H9 (cell line): ENCODE measurements around the gene CHCHD6. TPM values are rescaled to one million over a fixed set of nuclear protein-coding genes. Genes with fewer than 3 reads are reported as not detected.

Experiments
- DNase-seq: peaks from one replicate; pipeline ENCODE4 v3.0.0-alpha.2; 2017
- H2AFZ ChIP-seq: one replicate; pipeline ENCODE4 v1.6.1; 2013; ENCODE audit warnings: mild to moderate bottlenecking, low read length, control low read depth, moderate library complexity
- H2AK5ac ChIP-seq: 2 replicates; pipeline ENCODE4 v1.6.1; 2013; ENCODE audit warnings: low read length, control low read depth, mixed read lengths; ENCODE audit not compliant: insufficient read length
- H2BK120ac ChIP-seq: one replicate; pipeline ENCODE4 v1.6.1; 2013; ENCODE audit warnings: low read depth, mild to moderate bottlenecking, low read length, control low read depth, inconsistent platforms; ENCODE audit not compliant: poor library complexity, severe bottlenecking
- H2BK12ac ChIP-seq: 2 replicates; pipeline ENCODE4 v1.6.1; 2013; ENCODE audit warnings: low read length, control low read depth, mixed read lengths, low read depth; ENCODE audit not compliant: insufficient read length
- H2BK15ac ChIP-seq: 2 replicates; pipeline ENCODE4 v1.6.1; 2013; ENCODE audit warnings: low read depth, low read length, control low read depth
- H2BK20ac ChIP-seq: one replicate; pipeline ENCODE4 v1.6.1; 2013; ENCODE audit warnings: low read depth, mild to moderate bottlenecking, low read length, control low read depth, inconsistent platforms; ENCODE audit not compliant: poor library complexity, severe bottlenecking
- H2BK5ac ChIP-seq: 2 replicates; pipeline ENCODE4 v1.6.1; 2013; ENCODE audit warnings: low read length, control low read depth, mixed read lengths; ENCODE audit not compliant: insufficient read length
- H3K14ac ChIP-seq: 2 replicates; pipeline ENCODE4 v1.6.1; 2013; ENCODE audit warnings: low read length, control low read depth; ENCODE audit not compliant: insufficient read depth
- H3K18ac ChIP-seq: 2 replicates; pipeline ENCODE4 v1.6.1; 2013; ENCODE audit warnings: low read depth, mild to moderate bottlenecking, mixed read lengths, low read length, control low read depth; ENCODE audit not compliant: insufficient read length
- H3K23ac ChIP-seq: 2 replicates; pipeline ENCODE4 v1.6.1; 2013; ENCODE audit warnings: low read length, control low read depth, mixed read lengths, low read depth; ENCODE audit not compliant: insufficient read length
- H3K23me2 ChIP-seq: 2 replicates; pipeline ENCODE4 v1.6.1; 2013; ENCODE audit warnings: low read depth, mild to moderate bottlenecking, mixed read lengths, low read length, control low read depth; ENCODE audit not compliant: insufficient read length, poor library complexity, severe bottlenecking
- H3K27ac ChIP-seq: 2 replicates; pipeline ENCODE4 v1.5.1; 2013; ENCODE audit warnings: low read length, control low read depth, mixed read lengths, low read depth; ENCODE audit not compliant: insufficient read length
- H3K27me3 ChIP-seq: 2 replicates; pipeline ENCODE4 v1.6.1; 2013; ENCODE audit warnings: low read length, control low read depth, inconsistent platforms; ENCODE audit not compliant: insufficient read depth
- H3K4ac ChIP-seq: 2 replicates; pipeline ENCODE4 v1.6.1; 2013; ENCODE audit warnings: low read depth, mild to moderate bottlenecking, control low read depth, inconsistent platforms, low read length, moderate library complexity
- H3K4me1 ChIP-seq: 2 replicates; pipeline ENCODE4 v1.6.1; 2013; ENCODE audit warnings: low read length, control low read depth, inconsistent platforms; ENCODE audit not compliant: insufficient read depth
- H3K4me2 ChIP-seq: 2 replicates; pipeline ENCODE4 v1.6.1; 2013; ENCODE audit warnings: low read length, control low read depth, mixed read lengths; ENCODE audit not compliant: insufficient read length, insufficient read depth
- H3K56ac ChIP-seq: 2 replicates; pipeline ENCODE4 v1.6.1; 2013; ENCODE audit warnings: low read depth, mild to moderate bottlenecking, mixed read lengths, low read length, control low read depth; ENCODE audit not compliant: insufficient read length
- H3K79me1 ChIP-seq: 2 replicates; pipeline ENCODE4 v1.6.1; 2013; ENCODE audit warnings: low read depth, mild to moderate bottlenecking, moderate library complexity, low read length, control low read depth, inconsistent platforms; ENCODE audit not compliant: insufficient read depth, poor library complexity, severe bottlenecking
- H3K79me2 ChIP-seq: 2 replicates; pipeline ENCODE4 v1.6.1; 2013; ENCODE audit warnings: low read length, control low read depth, inconsistent platforms; ENCODE audit not compliant: insufficient read depth
- H3K9ac ChIP-seq: 2 replicates; pipeline ENCODE4 v1.6.1; 2013; ENCODE audit warnings: low read length, control low read depth, mixed read lengths; ENCODE audit not compliant: insufficient read length; ENCODE audit errors: extremely low read depth
- H3K9me3 ChIP-seq: one replicate; pipeline ENCODE4 v1.6.1; 2013; ENCODE audit warnings: low read depth, low read length, inconsistent platforms; ENCODE audit not compliant: control insufficient read depth
- H3T11ph ChIP-seq: one replicate; pipeline ENCODE4 v1.6.1; 2013; ENCODE audit warnings: mild to moderate bottlenecking, low read length, control low read depth, inconsistent platforms
- H4K20me1 ChIP-seq: one replicate; pipeline ENCODE4 v1.6.1; 2013; ENCODE audit not compliant: control insufficient read depth, insufficient read length, insufficient read depth
- H4K5ac ChIP-seq: 2 replicates; pipeline ENCODE4 v1.6.1; 2013; ENCODE audit warnings: low read depth, mild to moderate bottlenecking, mixed read lengths, low read length, control low read depth; ENCODE audit not compliant: insufficient read length
- H4K8ac ChIP-seq: replicated peaks from 2 replicates; pipeline ENCODE4 v1.6.1; 2013; ENCODE audit warnings: low read length, control low read depth, mixed read lengths, low read depth; ENCODE audit not compliant: insufficient read length
- H4K91ac ChIP-seq: 2 replicates; pipeline ENCODE4 v1.6.1; 2013; ENCODE audit warnings: low read depth, mild to moderate bottlenecking, moderate library complexity, mixed read lengths, low read length, control low read depth; ENCODE audit not compliant: insufficient read length
- H3K27ac Mint-ChIP-seq, 3 experiments: 2 replicates in 2 of 3; 3 replicates in 1 of 3; pipeline ENCODE4 v1.8.0; 2020 to 2021; ENCODE audit warnings: mixed read lengths in 3 of 3, mild to moderate bottlenecking in 1 of 3, moderate library complexity in 1 of 3
- H3K27me3 Mint-ChIP-seq: 2 replicates; pipeline ENCODE4 v1.8.0; 2021; ENCODE audit warnings: low read depth, mild to moderate bottlenecking, moderate library complexity, mixed read lengths
- H3K36me3 Mint-ChIP-seq, 3 experiments: 2 replicates in 2 of 3; 3 replicates in 1 of 3; pipeline ENCODE4 v1.8.0; 2020 to 2021; ENCODE audit warnings: low read depth in 3 of 3, mixed read lengths in 3 of 3; ENCODE audit not compliant: insufficient read depth in 1 of 3
- H3K4me1 Mint-ChIP-seq, 2 experiments: 2 replicates each; pipeline ENCODE4 v1.8.0; 2020; ENCODE audit warnings: mixed read lengths in 2 of 2
- H3K4me3 Mint-ChIP-seq, 2 experiments: 2 replicates in 1 of 2; 3 replicates in 1 of 2; pipeline ENCODE4 v1.8.0; 2020 to 2021; ENCODE audit warnings: mild to moderate bottlenecking in 2 of 2, mixed read lengths in 2 of 2, moderate library complexity in 1 of 2
- H3K9me3 Mint-ChIP-seq, 2 experiments: 2 replicates in 1 of 2; 3 replicates in 1 of 2; pipeline ENCODE4 v1.8.0; 2020; ENCODE audit warnings: mild to moderate bottlenecking in 2 of 2, mixed read lengths in 2 of 2, moderate library complexity in 1 of 2
- CTCF ChIP-seq: fragments of 200-600 bp; sonication (generic); conservative IDR thresholded peaks from 3 replicates; pipeline ENCODE4 v1.8.0; 2021; ENCODE audit warnings: antibody characterized with exemption, mild to moderate bottlenecking
- total RNA-seq: library from RNA; stranded (reverse); gene quantifications from 2 replicates; pipeline ENCODE4 v1.2.1, GENCODE V29; 2021

Gene CHCHD6
- total RNA-seq, 1 experiment from 2014 or later: 34.2 TPM

- no peak overlapping the region for H2AK5ac ChIP-seq
- Mint-ChIP-seq H3K4me1 (peaks cover 5 to 9% of the 10 kb centered on the region in 2 experiments; a peak in 3 of 4 replicates), H3K27me3 (no peaks in the 10 kb centered on the region), H3K4me3 (no peak overlapping the region), H3K9me3 (0 out of 5 replicates have a peak, but pooled peaks cover 0 to 3% of the 10 kb centered on the region in 2 experiments), H3K36me3 (peaks cover 0 to 12% (median 9%) of the 10 kb centered on the region in 3 experiments; a peak in 5 of 7 replicates), H3K27ac (no peak overlapping the region)
- no peak overlapping the region for H3K4me2 ChIP-seq
- no peaks in the 10 kb centered on the region for H3K9me3 ChIP-seq
- H2BK5ac ChIP-seq: no peak overlapping the region
- no peak overlapping the region for H2BK120ac ChIP-seq
- no peak overlapping the region for H3K4ac ChIP-seq
- H2AFZ ChIP-seq: no peak overlapping the region
- TF ChIP-seq CTCF: no peak
- H3K14ac ChIP-seq: no peak overlapping the region
- no peaks in the 10 kb centered on the region for H4K20me1 ChIP-seq
- H3K23me2 ChIP-seq: no peaks in the 10 kb centered on the region
- H2BK20ac ChIP-seq: no peak overlapping the region
- H3K4me1 ChIP-seq: peaks cover 2% of the 10 kb centered on the region; the same call in 1 of the 2 replicates
- no peak overlapping the region for H4K8ac ChIP-seq
- H4K91ac ChIP-seq: no peak overlapping the region
- H3K23ac ChIP-seq: no peak overlapping the region
- no peak overlapping the region for H2BK15ac ChIP-seq
- no peaks in the 10 kb centered on the region for H3K27me3 ChIP-seq
- H3T11ph ChIP-seq: no peak overlapping the region
- no peaks in the 10 kb centered on the region for H3K79me1 ChIP-seq
- H3K18ac ChIP-seq: no peak overlapping the region
- no peaks in the 10 kb centered on the region for H3K79me2 ChIP-seq
- DNase-seq: no peak
- no peak overlapping the region for H3K27ac ChIP-seq
- H3K56ac ChIP-seq: no peak overlapping the region
- H4K5ac ChIP-seq: no peak overlapping the region
- H2BK12ac ChIP-seq: no peak overlapping the region
- no peak overlapping the region for H3K9ac ChIP-seq
Measured at GRCh38 chr3:126763035-126763434, 59.0 kb downstream of the CHCHD6 start.
